ENCODE data around the gene HOXA13.

HOXA13 gene

GRCh38 chr7:27181795-27182275, 18.1 kb downstream of the HOXA13 start:
- H3K9me3 Mint-ChIP-seq = no peaks in the 10 kb centered on the region
- H3K4me1 Mint-ChIP-seq = peaks cover 46% of the 10 kb centered on the region
- peaks cover 17% of the 10 kb centered on the region for H3K36me3 Mint-ChIP-seq (ENCODE audit: low read depth)
- TF ChIP-seq, protein P1, sequence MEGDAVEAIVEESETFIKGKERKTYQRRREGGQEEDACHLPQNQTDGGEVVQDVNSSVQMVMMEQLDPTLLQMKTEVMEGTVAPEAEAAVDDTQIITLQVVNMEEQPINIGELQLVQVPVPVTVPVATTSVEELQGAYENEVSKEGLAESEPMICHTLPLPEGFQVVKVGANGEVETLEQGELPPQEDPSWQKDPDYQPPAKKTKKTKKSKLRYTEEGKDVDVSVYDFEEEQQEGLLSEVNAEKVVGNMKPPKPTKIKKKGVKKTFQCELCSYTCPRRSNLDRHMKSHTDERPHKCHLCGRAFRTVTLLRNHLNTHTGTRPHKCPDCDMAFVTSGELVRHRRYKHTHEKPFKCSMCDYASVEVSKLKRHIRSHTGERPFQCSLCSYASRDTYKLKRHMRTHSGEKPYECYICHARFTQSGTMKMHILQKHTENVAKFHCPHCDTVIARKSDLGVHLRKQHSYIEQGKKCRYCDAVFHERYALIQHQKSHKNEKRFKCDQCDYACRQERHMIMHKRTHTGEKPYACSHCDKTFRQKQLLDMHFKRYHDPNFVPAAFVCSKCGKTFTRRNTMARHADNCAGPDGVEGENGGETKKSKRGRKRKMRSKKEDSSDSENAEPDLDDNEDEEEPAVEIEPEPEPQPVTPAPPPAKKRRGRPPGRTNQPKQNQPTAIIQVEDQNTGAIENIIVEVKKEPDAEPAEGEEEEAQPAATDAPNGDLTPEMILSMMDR (IDR thresholded peaks at IDR 0.05; ENCODE audit: unreplicated experiment in 3 of 3) = no peak
- peak overlapping the region; percentile 25 to 92 (median 61) for H3K4me3 Mint-ChIP-seq
- H3K27me3 Mint-ChIP-seq (ENCODE audit: low read depth) = peaks cover 98% of the 10 kb centered on the region
- H3K27ac Mint-ChIP-seq = peak overlapping the region in 1 of 3 experiments; percentile 100

DNA sequence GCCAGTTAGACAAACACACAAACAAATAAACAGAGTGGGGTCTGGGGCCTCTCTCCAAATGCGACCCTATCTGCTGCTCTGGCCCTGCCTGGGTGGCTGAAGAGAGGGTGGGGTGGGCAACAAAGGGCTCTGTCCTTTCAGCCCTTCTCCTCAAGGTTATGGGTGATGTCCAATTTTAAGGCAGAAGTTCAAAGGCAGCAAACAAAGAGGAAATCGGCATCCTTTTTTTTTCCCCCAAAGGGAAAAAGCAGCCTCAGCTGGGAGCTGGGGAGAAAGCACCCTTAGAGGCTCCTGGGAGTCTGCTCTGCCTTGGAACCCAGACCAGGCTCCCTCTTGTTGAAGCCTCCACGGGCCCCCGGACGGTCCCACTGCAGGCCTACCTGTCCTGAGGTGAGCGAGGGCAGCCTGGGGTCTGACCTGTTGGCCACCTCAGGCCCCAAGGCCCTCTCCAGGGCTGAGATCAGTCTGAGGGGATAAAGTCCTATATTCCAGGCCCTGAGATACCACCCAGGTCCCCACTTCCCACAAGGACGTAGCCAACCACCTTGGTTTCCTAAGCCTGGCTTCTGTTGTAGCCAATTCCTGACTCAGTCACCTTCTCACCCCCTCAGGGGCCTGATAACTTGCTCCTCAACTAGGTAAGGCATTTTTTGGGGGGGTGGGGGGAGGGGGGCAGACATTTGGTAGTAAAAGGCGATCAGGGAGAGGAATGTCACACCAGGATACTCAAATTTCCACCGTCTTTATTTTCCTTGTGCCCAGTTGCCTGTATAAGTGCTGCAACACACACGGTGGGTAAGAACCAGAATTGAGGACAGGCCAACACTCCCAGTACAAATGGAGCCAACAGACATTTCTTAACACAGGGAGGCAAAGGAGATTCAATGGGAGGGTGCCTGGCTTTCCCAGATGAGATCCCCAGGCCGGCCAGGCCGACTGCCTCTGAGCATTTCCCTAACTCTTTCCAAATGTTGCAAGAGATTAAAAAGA, 19.2 kb downstream of the HOXA13 start:
- TF ChIP-seq, protein P1 (IDR thresholded peaks at IDR 0.05; ENCODE audit: unreplicated experiment in 3 of 3) = no peak
- H3K4me1 Mint-ChIP-seq = peaks cover 46% of the 10 kb centered on the region
- peaks cover 28% of the 10 kb centered on the region for H3K36me3 Mint-ChIP-seq (ENCODE audit: low read depth)
- peaks cover 98% of the 10 kb centered on the region for H3K27me3 Mint-ChIP-seq (ENCODE audit: low read depth)
- H3K27ac Mint-ChIP-seq = peak overlapping the region; percentile 95 to 100 (median 96)
- H3K4me3 Mint-ChIP-seq = peak overlapping the region; percentile 83 to 93 (median 85)
- H3K9me3 Mint-ChIP-seq = no peaks in the 10 kb centered on the region

DNA sequence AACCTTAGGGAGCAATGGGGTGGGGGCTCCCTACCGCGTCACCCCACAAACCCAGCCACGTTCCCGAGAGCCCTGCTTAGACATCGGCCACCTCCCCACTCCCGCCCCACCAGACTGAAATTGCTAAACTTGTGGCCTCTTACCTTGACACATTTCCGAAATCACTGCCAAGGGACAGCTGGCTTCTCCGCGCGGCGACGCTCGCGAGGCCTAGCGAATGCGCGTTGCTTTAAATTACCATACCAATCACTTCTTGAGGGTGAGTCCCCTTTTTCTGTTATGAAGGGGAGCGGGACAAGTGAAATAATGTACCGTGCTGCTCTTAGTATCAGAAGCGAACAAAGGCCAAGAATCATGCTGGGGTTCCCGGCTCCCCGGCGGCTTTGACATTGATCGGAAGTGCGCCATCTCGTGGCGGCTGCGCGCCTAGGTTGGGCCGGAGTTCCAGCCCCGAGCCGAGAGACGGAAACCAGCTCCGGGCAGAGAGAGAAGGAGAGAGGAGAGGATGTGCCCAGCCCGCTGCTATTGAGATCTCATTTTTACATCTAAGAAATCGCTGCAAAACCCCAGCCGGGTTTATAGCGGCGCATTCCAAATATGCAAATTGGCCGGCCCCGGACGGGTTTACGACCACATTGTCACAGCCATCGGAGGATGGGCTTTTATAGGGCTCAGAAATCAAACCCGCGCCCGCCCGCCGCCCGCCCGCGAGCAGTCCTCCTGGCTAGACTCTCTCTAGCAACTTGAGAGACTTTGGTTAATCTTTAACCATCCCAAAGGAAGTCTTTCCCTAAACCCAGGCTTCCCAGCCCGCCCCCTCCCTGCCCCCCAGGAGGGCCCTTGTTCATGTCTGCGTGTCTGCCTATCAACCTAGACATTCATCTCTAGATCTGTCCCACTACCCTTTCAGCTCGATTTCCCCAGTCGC, 20.1 kb downstream of the HOXA13 start:
- H3K4me1 Mint-ChIP-seq = peaks cover 46% of the 10 kb centered on the region
- H3K27me3 Mint-ChIP-seq (ENCODE audit: low read depth) = peaks cover 98% of the 10 kb centered on the region
- TF ChIP-seq, protein P1 (IDR thresholded peaks at IDR 0.05; ENCODE audit: unreplicated experiment in 3 of 3) = peak; percentile 92 to 97 (median 96)
- peaks cover 32% of the 10 kb centered on the region for H3K36me3 Mint-ChIP-seq (ENCODE audit: low read depth)
- peak overlapping the region; percentile 95 to 100 (median 96) for H3K27ac Mint-ChIP-seq
- H3K9me3 Mint-ChIP-seq = no peaks in the 10 kb centered on the region
- H3K4me3 Mint-ChIP-seq = peak overlapping the region; percentile 83 to 93 (median 92)

DNA sequence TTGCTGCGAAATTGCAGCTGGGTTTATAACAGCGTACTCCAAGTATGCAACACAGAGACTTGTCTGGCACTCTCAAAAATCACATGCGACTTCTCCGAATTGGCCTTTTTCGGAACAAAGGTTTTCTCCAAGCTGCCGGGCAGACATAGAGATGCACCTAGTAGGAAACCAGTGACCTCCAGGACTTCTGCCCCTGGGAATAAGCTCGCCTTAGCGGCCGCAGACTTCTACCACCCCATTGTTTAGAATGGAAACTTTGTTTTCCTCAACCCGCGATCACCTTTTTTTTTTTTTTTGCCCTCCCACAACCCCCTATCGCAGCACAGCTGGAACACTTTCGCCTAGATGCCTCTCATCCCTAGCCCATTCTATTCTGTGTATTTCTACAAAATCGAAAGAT, 20.9 kb downstream of the HOXA13 start:
- no peaks in the 10 kb centered on the region for H3K9me3 Mint-ChIP-seq
- TF ChIP-seq, protein P1 (IDR thresholded peaks at IDR 0.05; ENCODE audit: unreplicated experiment in 3 of 3) = no peak
- H3K36me3 Mint-ChIP-seq (ENCODE audit: low read depth) = peaks cover 32% of the 10 kb centered on the region
- peak overlapping the region; percentile 95 to 100 (median 96) for H3K27ac Mint-ChIP-seq
- peaks cover 94% of the 10 kb centered on the region for H3K27me3 Mint-ChIP-seq (ENCODE audit: low read depth)
- H3K4me3 Mint-ChIP-seq = peak overlapping the region; percentile 83 to 93 (median 92)
- H3K4me1 Mint-ChIP-seq = peaks cover 46% of the 10 kb centered on the region

GRCh38 chr7:27178366-27178765, 21.5 kb downstream of the HOXA13 start:
- H3K9me3 Mint-ChIP-seq = no peaks in the 10 kb centered on the region
- H3K27ac Mint-ChIP-seq = peak overlapping the region; percentile 95 to 100 (median 96)
- H3K4me1 Mint-ChIP-seq = peaks cover 46% of the 10 kb centered on the region
- H3K36me3 Mint-ChIP-seq (ENCODE audit: low read depth) = peaks cover 32% of the 10 kb centered on the region
- H3K4me3 Mint-ChIP-seq = peak overlapping the region; percentile 83 to 93 (median 92)
- TF ChIP-seq, protein P1 (IDR thresholded peaks at IDR 0.05; ENCODE audit: unreplicated experiment in 3 of 3) = no peak
- peaks cover 87% of the 10 kb centered on the region for H3K27me3 Mint-ChIP-seq (ENCODE audit: low read depth)

Data from nephron (organoid).